Endothelial cell of umbilical vein (primary cell): ENCODE results near the gene C19orf33. TPM values are rescaled to one million over a fixed set of nuclear protein-coding genes. Genes with fewer than 3 reads are reported as not detected.

ENCODE experiments used
- BruUV-seq: library from RNA; stranded (reverse); fragments of 400-500 nt; replicated peaks from 2 replicates; lab custom pipeline; 2021; lab: Mats Ljungman, UMichigan
- CTCF ChIA-PET: fragments of 300-600, 350-600 bp; sonication (Branson Sonifier 250); formaldehyde crosslinking; loops from one replicate; lab custom pipeline; 2021; ENCODE audit warnings: antibody characterized with exemption, inconsistent platforms; lab: Charles Lee
- POLR2A ChIA-PET: fragments of 300-600, 350-600 bp; sonication (Branson Sonifier 250); formaldehyde crosslinking; loops from one replicate; lab custom pipeline; 2021; ENCODE audit warnings: antibody characterized with exemption, inconsistent platforms; lab: Charles Lee
- DNase-seq: peaks from one replicate; pipeline ENCODE4 v3.0.0-alpha.2; 2011; ENCODE audit warnings: low read depth, low spot score
- FAIRE-seq: peaks from 2 replicates; lab custom pipeline; 2011; peaks lifted over from hg19 to GRCh38; lab: Jason Lieb, UNC
- H2AFZ ChIP-seq: 2 replicates; pipeline ENCODE4 v1.6.0; 2012; ENCODE audit warnings: low read depth, low read length, control low read depth, inconsistent platforms
- H3K27ac ChIP-seq: 2 replicates; pipeline ENCODE4 v1.5.1; 2011; ENCODE audit warnings: low read depth, mild to moderate bottlenecking, control low read depth, low read length, moderate library complexity; ENCODE audit not compliant: insufficient read depth
- H3K27me3 ChIP-seq, 2 experiments: 2 replicates each; pipeline versions ENCODE4 v1.6.0 to v1.6.1; 2011; ENCODE audit warnings: low read length in 2 of 2, mixed read lengths in 1 of 2; ENCODE audit not compliant: control insufficient read depth in 2 of 2, insufficient read depth in 2 of 2
- H3K36me3 ChIP-seq, 2 experiments: 2 replicates in 1 of 2; 3 replicates in 1 of 2; pipeline ENCODE4 v1.5.1; 2011; ENCODE audit warnings: low read length in 2 of 2, mild to moderate bottlenecking in 1 of 2, moderate library complexity in 1 of 2; ENCODE audit not compliant: control insufficient read depth in 2 of 2, insufficient read depth in 2 of 2; ENCODE audit errors: extremely low read depth in 1 of 2
- H3K4me1 ChIP-seq: 3 replicates; pipeline ENCODE4 v1.5.1; 2011; ENCODE audit warnings: mild to moderate bottlenecking, low read length; ENCODE audit not compliant: control insufficient read depth, insufficient read depth; ENCODE audit errors: extremely low read depth
- H3K4me2 ChIP-seq: 2 replicates; pipeline ENCODE4 v1.6.1; 2011; ENCODE audit warnings: low read length, control low read depth, mixed read lengths; ENCODE audit not compliant: insufficient read depth
- H3K4me3 ChIP-seq, 3 experiments: fragments of 200-600 bp in 1 of 3; sonication (generic), shearing (Covaris generic) in 1 of 3; replicated peaks in 1 of 3; 2 replicates each; pipeline ENCODE4 v1.5.1; 2011 to 2016; ENCODE audit warnings: control low read depth in 3 of 3, low read length in 3 of 3, mild to moderate bottlenecking in 2 of 3, inconsistent platforms in 1 of 3, low read depth in 1 of 3, moderate library complexity in 1 of 3; ENCODE audit not compliant: insufficient read depth in 1 of 3
- H3K79me2 ChIP-seq: 2 replicates; pipeline ENCODE4 v1.6.0; 2012; ENCODE audit warnings: low read length, inconsistent platforms; ENCODE audit not compliant: control insufficient read depth, insufficient read depth
- H3K9ac ChIP-seq: replicated peaks from 2 replicates; pipeline ENCODE3; 2011; ENCODE audit warnings: low read length, control low read depth; ENCODE audit not compliant: insufficient read depth; ENCODE audit errors: extremely low read depth
- H3K9me1 ChIP-seq: replicated peaks from 3 replicates; pipeline ENCODE4 v1.6.0; 2011; ENCODE audit warnings: mild to moderate bottlenecking, low read length; ENCODE audit not compliant: control insufficient read depth, insufficient read depth; ENCODE audit errors: extremely low read depth
- H3K9me3 ChIP-seq: replicated peaks from 2 replicates; pipeline ENCODE4 v1.5.1; 2012; ENCODE audit warnings: low read length, inconsistent platforms; ENCODE audit not compliant: control insufficient read depth, insufficient read depth
- H4K20me1 ChIP-seq: replicated peaks from 2 replicates; pipeline ENCODE3; 2011; ENCODE audit warnings: mild to moderate bottlenecking, low read length; ENCODE audit not compliant: control insufficient read depth, insufficient read depth; ENCODE audit errors: extremely low read depth
- EZH2 ChIP-seq: IDR thresholded peaks from 2 replicates; pipeline ENCODE4 v1.6.1; 2012; ENCODE audit warnings: borderline replicate concordance, low read depth, mild to moderate bottlenecking, moderate library complexity, low read length, inconsistent platforms; ENCODE audit not compliant: severe bottlenecking
- FOS ChIP-seq: IDR thresholded peaks from 2 replicates; pipeline ENCODE4 v1.6.1; 2011; ENCODE audit warnings: mild to moderate bottlenecking, low read length, moderate library complexity, borderline replicate concordance; ENCODE audit not compliant: insufficient read depth
- GATA2 ChIP-seq: IDR thresholded peaks from 2 replicates; pipeline ENCODE4 v1.7.0; 2011; ENCODE audit warnings: low read depth, mild to moderate bottlenecking, moderate library complexity, mixed read lengths, low read length; ENCODE audit not compliant: insufficient read length, insufficient read depth
- JUN ChIP-seq: IDR thresholded peaks from 2 replicates; pipeline ENCODE4 v1.6.1; 2011; ENCODE audit warnings: borderline replicate concordance, low read depth; ENCODE audit not compliant: insufficient read length, insufficient read depth
- MYC ChIP-seq: IDR thresholded peaks from one replicate; pipeline ENCODE4 v1.6.1; 2011; ENCODE audit warnings: mild to moderate bottlenecking, low read depth, low read length
- POLR2A ChIP-seq: IDR thresholded peaks from 2 replicates; pipeline ENCODE4 v1.6.1; 2012; ENCODE audit warnings: low read depth, mild to moderate bottlenecking, control low read depth, low read length
- POLR2AphosphoS5 ChIP-seq: IDR thresholded peaks from 2 replicates; pipeline ENCODE4 v1.6.1; 2012; ENCODE audit warnings: low read depth, mild to moderate bottlenecking, control low read depth, low read length, moderate library complexity; ENCODE audit not compliant: insufficient read depth
- dilution Hi-C: fragments of 300-500 bp; cut with MboI; formaldehyde crosslinking; loops from one replicate; pipeline ENCODE4 v1.15.0; 2019; ENCODE audit warnings: low sequenced_read_pairs; ENCODE audit not compliant: extremely low pct_ligation_motif_present
- intact Hi-C: fragments of 100-400 bp; cut with micrococcal nuclease; formaldehyde crosslinking; loops from one replicate; pipeline ENCODE4 v1.10.0; 2022
- polyA plus RNA-seq, 4 experiments: library from polyadenylated mRNA; depleted of rRNA in 3 of 4; stranded (reverse) in 3 of 4; unstranded in 1 of 4; fragments of >200 nt; gene quantifications; 2 replicates each; pipeline versions ENCODE4 v1.2.1 to v1.2.3, GENCODE V29; 2011 to 2012; ENCODE audit warnings: missing spikeins in 1 of 4
- total RNA-seq: library from RNA; stranded (reverse); gene quantifications from 2 replicates; pipeline ENCODE4 v1.2.3, GENCODE V29; 2021
- TF ChIP-seq, protein P1 (sequence below): IDR thresholded peaks from 2 replicates; pipeline ENCODE4 v1.6.1; 2011; ENCODE audit not compliant: insufficient read depth, insufficient read length
- TF ChIP-seq, protein P2 (sequence below), 2 donors: IDR thresholded peaks; 1 replicate in 1 of 2; 2 replicates in 1 of 2; pipeline ENCODE4 v1.5.1; 2011; ENCODE audit warnings: low read length in 2 of 2, mild to moderate bottlenecking in 2 of 2, moderate library complexity in 2 of 2, control low read depth in 1 of 2, inconsistent platforms in 1 of 2, low read depth in 1 of 2; ENCODE audit not compliant: insufficient read depth in 1 of 2; ENCODE audit errors: extremely low read depth in 1 of 2

The C19orf33 gene
- total and polyA plus RNA-seq, 2 donors (not counting 3 experiments of a cell fraction or from before 2014, with no cell fraction given) = 4.3 to 34.1 TPM

DNA sequence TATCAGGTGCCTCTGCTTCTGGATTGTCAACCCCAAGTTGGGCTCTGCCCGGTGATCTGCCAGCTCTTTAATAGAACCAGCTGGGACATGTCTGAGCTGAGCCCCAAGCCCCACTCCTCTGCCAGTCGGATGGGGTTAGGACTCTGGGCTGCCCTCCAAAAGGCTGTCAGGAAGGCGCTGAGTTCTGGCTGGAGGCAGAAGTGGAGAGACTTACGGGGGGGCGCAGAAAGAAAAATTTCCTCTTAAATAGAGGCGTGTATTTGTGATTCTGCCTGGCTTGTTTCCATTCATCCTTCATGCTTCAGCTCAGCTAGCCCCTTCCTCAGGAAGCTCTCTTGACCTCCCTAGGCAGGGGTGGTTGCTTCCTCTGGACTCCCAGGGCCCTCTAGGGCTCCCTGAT, 14.6 kb downstream of the C19orf33 start:
- Histone ChIP-seq H3K79me2 (peaks cover 10% of the 10 kb centered on the region), H3K27me3 (no peaks in the 10 kb centered on the region), H3K27ac (no peak overlapping the region), H3K4me3 (no peak overlapping the region), H3K4me2 (peak overlapping the region; percentile 90), H2AFZ (no peak overlapping the region), H3K9ac (no peak overlapping the region), H3K9me1 (no peaks in the 10 kb centered on the region), H3K4me1 (peaks cover 39% of the 10 kb centered on the region), H4K20me1 (no peaks in the 10 kb centered on the region), H3K36me3 (no peaks in the 10 kb centered on the region), H3K9me3 (no peaks in the 10 kb centered on the region)
- FAIRE-seq = no peak
- no TSS peak for BruUV-seq
- intact Hi-C loops = loop anchor here (5.0 kb wide), 1 partner anchor 421 kb away; no protein-coding TSS in a partner anchor
- POLR2A ChIA-PET = interaction anchor here (0.7 kb wide), 1 partner anchor 15 kb away, joined by 5 read pairs; the partner anchor contains the start of gene C19orf33
- dilution Hi-C loops = no loop called here
- DNase-seq = peak; percentile 50
- TF ChIP-seq MYC = no peak
- no peak for TF ChIP-seq FOS
- no peak for TF ChIP-seq POLR2AphosphoS5
- TF ChIP-seq, protein P1, sequence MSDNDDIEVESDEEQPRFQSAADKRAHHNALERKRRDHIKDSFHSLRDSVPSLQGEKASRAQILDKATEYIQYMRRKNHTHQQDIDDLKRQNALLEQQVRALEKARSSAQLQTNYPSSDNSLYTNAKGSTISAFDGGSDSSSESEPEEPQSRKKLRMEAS = no peak
- TF ChIP-seq, protein P2, sequence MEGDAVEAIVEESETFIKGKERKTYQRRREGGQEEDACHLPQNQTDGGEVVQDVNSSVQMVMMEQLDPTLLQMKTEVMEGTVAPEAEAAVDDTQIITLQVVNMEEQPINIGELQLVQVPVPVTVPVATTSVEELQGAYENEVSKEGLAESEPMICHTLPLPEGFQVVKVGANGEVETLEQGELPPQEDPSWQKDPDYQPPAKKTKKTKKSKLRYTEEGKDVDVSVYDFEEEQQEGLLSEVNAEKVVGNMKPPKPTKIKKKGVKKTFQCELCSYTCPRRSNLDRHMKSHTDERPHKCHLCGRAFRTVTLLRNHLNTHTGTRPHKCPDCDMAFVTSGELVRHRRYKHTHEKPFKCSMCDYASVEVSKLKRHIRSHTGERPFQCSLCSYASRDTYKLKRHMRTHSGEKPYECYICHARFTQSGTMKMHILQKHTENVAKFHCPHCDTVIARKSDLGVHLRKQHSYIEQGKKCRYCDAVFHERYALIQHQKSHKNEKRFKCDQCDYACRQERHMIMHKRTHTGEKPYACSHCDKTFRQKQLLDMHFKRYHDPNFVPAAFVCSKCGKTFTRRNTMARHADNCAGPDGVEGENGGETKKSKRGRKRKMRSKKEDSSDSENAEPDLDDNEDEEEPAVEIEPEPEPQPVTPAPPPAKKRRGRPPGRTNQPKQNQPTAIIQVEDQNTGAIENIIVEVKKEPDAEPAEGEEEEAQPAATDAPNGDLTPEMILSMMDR (IDR thresholded peaks at IDR 0.05; ENCODE audit: extremely low read depth in 1 of 2, insufficient read depth in 1 of 2, low read depth in 1 of 2, low read length in 2 of 2) = no peak
- TF ChIP-seq EZH2 = no peak
- TF ChIP-seq GATA2 = no peak
- TF ChIP-seq JUN = no peak
- TF ChIP-seq POLR2A = no peak
- CTCF ChIA-PET = interaction anchor here (0.8 to 4.4 kb wide), 5 partner anchors 17 to 416 kb away, joined by 3 to 16 read pairs (median 7); partner anchors contain the start of genes CATSPERG, PPP1R14A and SPINT2
